ENCODE measurements around the gene GLI3. TPM values are rescaled to one million over a fixed set of nuclear protein-coding genes. Genes with fewer than 3 reads are reported as not detected.

GLI3 gene
- total RNA-seq, 2 experiments from 2014 or later: 0.28 to 0.36 TPM

GRCh38 chr7:41911792-41912191, 325.2 kb downstream of the GLI3 start:
- H3K27me3 ChIP-seq (ENCODE audit: control insufficient read depth in 1 of 2, insufficient read depth in 2 of 2, low read length in 2 of 2): no peaks in the 10 kb centered on the region
- no peak overlapping the region for H3K27ac ChIP-seq (ENCODE audit: low read depth in 1 of 2, low read length in 2 of 2)
- no peaks in the 10 kb centered on the region for H3K9me3 ChIP-seq (ENCODE audit: control insufficient read depth in 1 of 2, insufficient read depth in 1 of 2, low read length in 2 of 2)
- Mint-ChIP-seq H3K4me3 (no peak overlapping the region), H3K36me3 (ENCODE audit: low read depth) (no peaks in the 10 kb centered on the region), H3K9me3 (no peaks in the 10 kb centered on the region), H3K4me1 (ENCODE audit: low read depth) (no peaks in the 10 kb centered on the region), H3K27ac (no peak overlapping the region), H3K27me3 (peaks cover 6% of the 10 kb centered on the region)
- no peaks in the 10 kb centered on the region for H3K4me1 ChIP-seq (ENCODE audit: insufficient read depth, low read length)
- TF ChIP-seq, protein P1, sequence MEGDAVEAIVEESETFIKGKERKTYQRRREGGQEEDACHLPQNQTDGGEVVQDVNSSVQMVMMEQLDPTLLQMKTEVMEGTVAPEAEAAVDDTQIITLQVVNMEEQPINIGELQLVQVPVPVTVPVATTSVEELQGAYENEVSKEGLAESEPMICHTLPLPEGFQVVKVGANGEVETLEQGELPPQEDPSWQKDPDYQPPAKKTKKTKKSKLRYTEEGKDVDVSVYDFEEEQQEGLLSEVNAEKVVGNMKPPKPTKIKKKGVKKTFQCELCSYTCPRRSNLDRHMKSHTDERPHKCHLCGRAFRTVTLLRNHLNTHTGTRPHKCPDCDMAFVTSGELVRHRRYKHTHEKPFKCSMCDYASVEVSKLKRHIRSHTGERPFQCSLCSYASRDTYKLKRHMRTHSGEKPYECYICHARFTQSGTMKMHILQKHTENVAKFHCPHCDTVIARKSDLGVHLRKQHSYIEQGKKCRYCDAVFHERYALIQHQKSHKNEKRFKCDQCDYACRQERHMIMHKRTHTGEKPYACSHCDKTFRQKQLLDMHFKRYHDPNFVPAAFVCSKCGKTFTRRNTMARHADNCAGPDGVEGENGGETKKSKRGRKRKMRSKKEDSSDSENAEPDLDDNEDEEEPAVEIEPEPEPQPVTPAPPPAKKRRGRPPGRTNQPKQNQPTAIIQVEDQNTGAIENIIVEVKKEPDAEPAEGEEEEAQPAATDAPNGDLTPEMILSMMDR (IDR thresholded peaks at IDR 0.05): no peak
- DNase-seq: no peak
- ChIA-PET POLR2A (no interaction called here), CTCF (no interaction called here)
- no peak for ATAC-seq (ENCODE audit: poor library complexity)
- intact Hi-C loops (cut with DNase I, micrococcal nuclease): no loop called here
- H3K4me3 ChIP-seq (ENCODE audit: low read length): no peak overlapping the region
- H3K36me3 ChIP-seq (ENCODE audit: insufficient read depth, low read length): no peaks in the 10 kb centered on the region
